ENCODE data around the gene ATP1B2. TPM values are rescaled to one million over a fixed set of nuclear protein-coding genes. Genes with fewer than 3 reads are reported as not detected.
A peak's percentile ranks its signal among the peaks of the same experiment; 100 is the strongest.
"Not testable (repeated sequence)": the region's sequence is repeated elsewhere in the genome, so short reads cannot be mapped to it uniquely, and the experiment has no call there.

The ATP1B2 gene, protein sequence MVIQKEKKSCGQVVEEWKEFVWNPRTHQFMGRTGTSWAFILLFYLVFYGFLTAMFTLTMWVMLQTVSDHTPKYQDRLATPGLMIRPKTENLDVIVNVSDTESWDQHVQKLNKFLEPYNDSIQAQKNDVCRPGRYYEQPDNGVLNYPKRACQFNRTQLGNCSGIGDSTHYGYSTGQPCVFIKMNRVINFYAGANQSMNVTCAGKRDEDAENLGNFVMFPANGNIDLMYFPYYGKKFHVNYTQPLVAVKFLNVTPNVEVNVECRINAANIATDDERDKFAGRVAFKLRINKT
- not detected in 2 replicates for total RNA-seq (2014; rRNA removed; shearing (Covaris generic))

DNA sequence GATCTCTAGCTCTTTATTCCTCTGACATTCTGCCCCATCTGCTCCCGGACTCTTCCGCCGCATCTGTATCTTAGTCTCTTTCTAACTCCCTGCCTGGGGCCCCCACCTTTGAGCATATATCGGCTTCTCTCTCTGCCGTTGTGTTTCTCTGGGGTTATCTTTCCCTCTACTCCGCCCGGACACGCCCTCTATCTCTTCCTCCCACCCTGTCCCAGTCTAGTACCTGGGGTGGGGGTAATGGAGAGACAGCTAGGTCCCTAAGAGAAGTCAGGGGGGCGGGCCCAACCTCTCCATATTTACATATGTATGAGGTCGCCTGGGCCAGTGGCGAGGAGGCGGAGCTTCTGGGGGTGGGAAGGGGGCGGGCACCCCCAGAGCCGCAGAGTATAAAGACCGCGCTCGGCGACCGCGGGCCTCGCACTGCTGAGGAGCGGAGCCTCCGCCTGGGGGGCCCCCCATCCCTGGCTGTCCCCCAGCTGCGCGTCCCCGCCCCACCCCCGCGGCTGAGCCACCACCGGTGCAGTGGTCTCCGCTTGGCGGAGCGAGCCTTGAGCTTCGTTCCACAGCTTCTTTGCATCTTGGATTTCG is at the start of gene ATP1B2:
Gene ATP1B2 (plus strand): TSS at position 418 of the 588 bp plus-strand sequence. CDS start 593 bp downstream, outside the sequence.
- DNase-seq (ENCODE audit: low spot score) = peak; percentile 97
- in situ Hi-C loops (cut with HindIII; ENCODE audit: low sequenced_read_pairs) = no loop called here

DNA sequence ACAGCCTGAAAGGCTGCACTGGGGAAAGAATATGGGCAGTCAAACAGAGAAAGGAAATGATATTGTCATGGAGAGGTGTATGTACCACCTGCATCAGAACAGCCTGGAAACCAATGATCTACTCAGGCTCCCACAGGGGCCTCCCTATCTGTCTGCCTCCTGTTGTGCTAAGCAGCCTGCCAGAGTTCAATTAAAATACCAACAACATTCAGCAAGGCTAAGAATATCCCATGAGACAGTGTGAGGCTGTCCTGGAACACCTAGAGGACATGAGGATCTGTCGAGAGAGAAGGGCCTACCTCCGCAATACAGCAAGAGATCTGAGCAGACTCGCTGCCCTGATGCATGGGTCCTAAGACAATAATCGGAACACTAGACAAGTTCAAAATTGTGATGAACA is 44.4 kb upstream of the ATP1B2 start:
- in situ Hi-C loops (cut with HindIII; ENCODE audit: low sequenced_read_pairs) = no loop called here
- DNase-seq (ENCODE audit: low spot score) = no peak

DNA sequence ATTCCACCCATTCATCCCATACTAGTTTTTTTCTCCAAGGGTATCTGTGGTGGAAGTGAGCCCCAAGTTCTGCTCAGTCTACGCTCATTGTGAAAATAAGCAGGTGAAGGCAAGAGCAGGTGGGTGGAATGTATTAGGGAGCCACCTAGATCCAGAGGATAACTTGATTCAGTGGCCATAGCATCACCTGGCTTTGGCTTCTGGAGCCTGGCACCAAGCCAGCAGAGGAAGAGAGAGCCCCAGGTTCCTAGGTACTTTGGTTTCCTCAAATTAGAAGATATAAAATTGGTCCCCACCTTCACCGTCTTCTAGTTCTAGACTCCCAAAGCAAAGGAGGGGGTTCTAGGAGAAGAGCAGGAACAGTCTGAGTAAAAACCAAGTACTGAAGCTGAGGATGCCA is 40.1 kb upstream of the ATP1B2 start:
- in situ Hi-C loops (cut with HindIII; ENCODE audit: low sequenced_read_pairs) = no loop called here
- peak; percentile 37 for DNase-seq (ENCODE audit: low spot score)

DNA sequence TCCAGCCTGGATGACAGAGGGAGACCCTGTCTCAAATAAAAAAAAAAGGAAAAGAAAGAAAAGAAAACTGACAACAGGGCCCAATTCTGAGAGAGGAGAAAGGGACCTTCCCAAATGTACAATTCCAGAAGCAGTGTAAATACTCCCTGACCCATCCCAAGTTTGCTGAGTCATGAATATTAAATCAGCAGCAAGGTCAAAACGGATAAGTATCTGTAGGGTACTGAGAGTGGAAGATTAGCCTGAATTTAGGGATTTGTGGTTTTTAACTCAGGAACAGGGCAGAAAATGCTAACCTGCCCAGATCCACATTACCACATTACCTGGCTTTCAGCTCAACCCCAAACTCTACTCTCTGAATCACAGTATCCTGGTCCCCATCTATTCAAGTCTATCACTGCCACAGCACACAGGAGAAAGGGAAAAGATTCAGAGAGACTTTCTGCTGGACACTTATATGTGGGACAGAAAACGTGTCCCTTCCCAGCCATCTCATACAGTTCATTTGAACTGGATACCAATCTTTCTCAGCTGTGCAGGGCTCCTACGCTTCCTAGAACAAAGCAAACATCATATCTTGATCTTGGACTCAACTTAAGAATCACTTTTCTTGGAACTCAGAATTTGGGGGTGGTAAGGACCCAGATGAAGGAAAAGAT is 39.0 kb upstream of the ATP1B2 start:
- DNase-seq (ENCODE audit: low spot score) = no peak
- in situ Hi-C loops (cut with HindIII; ENCODE audit: low sequenced_read_pairs) = no loop called here

DNA sequence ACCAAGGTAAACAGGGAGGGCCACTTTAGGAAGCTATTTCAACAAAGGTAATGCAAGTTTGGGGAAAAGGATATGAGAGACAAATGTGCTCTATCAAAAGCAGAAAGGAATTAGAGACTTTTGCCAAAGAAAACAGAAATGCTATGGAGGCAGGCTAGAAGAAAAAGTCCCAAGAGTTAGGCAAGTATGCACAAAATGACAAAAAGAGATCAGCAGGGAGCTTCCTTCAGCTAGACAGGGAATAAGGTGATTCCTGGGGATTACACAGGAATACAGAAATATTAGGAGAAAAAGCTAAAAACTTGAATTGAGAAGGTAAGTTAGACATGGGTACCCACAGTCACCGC is 38.5 kb upstream of the ATP1B2 start:
- in situ Hi-C loops (cut with HindIII; ENCODE audit: low sequenced_read_pairs) = no loop called here
- no peak for DNase-seq (ENCODE audit: low spot score)

DNA sequence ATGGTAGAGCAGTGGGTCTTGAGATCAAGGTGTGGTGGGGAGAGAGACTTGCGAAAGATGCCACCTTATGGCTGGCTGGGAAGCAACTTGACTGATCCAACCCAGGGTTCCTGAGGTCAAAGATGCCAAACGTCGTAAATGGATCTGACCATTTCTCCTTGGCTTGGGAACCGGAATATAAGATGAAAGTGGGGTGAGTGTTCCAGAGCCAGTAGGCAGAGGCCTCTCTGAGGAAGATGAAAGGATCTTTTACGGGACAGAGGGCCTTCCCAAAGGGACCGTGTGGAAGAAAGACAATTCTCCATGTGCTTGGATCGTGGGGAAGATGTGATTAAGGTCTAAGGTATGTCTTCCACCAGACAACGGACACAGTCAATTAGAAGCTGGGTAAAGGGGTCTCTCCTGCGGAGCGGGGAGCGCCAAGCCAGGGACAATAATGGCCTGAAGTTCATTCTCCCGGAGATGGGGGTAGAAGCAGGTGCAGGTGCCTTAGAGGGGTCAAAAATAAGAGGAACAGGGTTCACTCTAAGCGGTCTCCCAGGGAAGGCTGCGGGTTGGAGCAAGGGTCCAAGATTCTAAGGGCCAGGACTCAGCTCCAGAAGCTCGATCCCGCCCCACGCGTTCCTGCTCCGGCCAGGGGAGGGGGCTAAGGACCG is 36.8 kb upstream of the ATP1B2 start:
- DNase-seq (ENCODE audit: low spot score) = no peak
- in situ Hi-C loops (cut with HindIII; ENCODE audit: low sequenced_read_pairs) = no loop called here

DNA sequence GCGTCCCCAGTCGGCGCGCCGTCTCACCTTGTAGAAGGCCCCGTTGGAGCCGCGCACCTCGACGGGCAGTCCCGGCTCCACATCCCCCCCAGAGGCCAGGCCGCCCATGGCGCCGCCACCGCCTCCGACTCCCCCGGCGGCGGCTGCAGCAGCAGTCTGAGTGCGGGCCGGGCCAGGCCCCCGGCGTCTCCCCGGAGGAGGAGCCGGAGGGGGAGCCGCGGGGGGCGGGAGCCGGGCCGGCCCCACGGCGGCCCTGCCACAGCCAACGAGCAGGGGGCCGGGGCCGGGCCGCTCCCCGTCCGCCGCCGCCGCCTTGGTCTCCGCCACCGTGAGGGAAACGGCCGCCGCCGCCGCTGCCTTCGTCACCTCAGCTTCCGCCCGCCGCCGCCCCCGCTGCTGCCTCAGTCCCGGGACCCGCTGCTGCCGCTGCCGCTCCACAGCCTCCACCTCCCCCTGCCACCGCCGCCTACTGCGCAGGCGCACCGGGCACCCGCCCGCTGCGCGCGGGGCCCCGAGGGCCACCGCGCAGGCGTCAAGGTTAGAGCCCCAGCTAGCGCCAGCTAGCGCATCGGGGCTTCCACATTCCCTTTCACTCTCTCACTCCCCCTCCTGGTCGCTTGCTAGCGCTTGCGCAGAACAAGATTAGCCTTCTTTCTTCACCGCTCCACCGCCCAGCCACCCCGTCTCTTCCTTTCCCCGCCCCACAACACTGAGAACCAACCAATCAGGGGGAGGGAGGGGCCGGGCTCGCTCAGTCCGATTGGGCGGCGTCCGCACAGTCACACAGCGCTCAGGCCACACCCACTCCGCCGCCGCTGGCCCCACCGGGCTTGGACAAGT is 36.1 kb upstream of the ATP1B2 start, which contains the start of gene FXR2:
Gene FXR2 (minus strand): TSS at position 473 of the 840 bp plus-strand sequence. CDS start 365 bp downstream, at position 108.
- DNase-seq (ENCODE audit: low spot score) = peak; percentile 100
- in situ Hi-C loops (cut with HindIII; ENCODE audit: low sequenced_read_pairs) = no loop called here

DNA sequence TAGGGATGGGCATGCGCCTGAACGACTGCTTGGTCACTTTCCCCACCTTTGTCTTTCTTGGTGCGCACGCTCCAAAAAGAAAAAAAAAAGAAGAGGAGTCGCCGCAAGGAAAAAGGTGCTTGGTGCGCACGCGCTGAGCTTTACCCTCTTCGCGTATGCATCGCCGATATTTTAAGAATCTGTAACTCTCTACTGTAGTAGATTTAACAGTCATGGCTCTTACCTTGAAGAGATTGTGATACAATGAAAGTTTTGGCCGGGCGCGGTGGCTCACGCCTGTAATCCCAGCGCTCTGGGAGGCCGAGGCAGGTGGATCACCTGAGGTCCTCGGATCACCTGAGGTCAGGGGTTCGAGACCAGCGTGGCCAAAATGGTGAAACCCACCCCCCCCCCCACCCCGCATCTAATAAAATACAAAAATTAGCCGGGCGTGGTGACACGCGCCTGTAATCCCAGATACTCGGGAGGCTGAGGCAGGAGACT is 35.4 kb upstream of the ATP1B2 start:
- in situ Hi-C loops (cut with HindIII; ENCODE audit: low sequenced_read_pairs) = no loop called here

DNA sequence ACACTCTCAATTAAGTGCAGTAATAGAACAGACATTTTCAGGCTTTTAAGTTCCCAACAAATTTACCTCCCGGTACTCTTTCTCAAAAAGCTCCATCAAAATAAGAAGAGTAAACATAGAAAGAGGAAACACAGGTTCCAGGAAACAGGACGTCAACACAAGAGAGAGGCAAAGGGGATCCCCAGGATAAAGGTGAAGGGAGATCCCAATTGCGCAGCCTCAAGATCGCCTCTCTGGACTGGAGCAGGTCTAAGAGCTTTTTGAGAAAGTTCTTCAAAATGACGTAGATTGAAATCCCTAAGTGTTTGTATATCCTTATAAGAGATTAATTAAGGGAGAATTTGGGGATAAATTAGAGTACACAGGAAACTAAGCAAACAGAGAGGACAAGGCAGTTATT is 32.1 kb upstream of the ATP1B2 start:
- in situ Hi-C loops (cut with HindIII; ENCODE audit: low sequenced_read_pairs) = no loop called here

More for the DNA sequence above, 35.4 kb upstream of the ATP1B2 start:
- DNase-seq (ENCODE audit: low spot score) = no peak

DNA sequence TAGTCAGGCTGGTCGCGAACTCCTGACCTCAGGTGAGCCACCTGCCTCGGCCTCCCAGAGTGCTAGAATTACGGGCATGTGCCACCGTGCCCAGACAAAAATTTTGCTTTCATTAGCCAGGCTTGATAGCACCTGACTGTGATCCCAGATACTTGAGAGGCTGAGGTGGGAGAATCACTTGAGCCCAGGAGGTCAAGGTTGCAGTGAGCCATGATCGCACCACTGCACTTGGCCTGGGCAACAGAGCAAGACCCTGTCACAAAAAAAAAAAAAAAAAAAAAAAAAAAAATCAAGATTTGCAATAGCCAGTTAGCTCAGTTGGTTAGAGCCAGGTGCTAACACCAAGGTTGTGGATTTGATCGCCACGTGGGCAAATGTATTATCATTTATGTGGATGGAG is 29.9 kb upstream of the ATP1B2 start:
- DNase-seq (ENCODE audit: low spot score) = no peak
- in situ Hi-C loops (cut with HindIII; ENCODE audit: low sequenced_read_pairs) = no loop called here

More for the DNA sequence above, 32.1 kb upstream of the ATP1B2 start:
- DNase-seq (ENCODE audit: low spot score) = no peak

DNA sequence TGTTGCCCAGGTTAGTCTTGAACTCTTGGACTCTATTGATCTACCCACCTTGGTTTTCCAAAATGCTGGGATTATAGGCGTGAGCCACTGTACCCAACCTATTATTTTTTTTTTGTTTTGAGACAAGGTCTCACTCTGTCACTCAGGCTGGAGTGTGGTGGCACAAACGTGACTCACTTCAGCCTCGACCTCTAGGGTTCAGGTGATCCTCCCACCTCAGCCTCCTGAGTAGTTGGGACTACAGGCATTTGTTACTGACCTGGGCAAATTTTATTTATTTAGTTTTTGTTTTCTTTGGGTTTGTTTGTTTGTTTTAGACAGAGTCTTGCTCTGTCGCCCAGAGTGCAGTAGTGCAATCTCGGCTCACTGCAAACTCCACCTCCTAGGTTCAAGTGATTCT is 27.1 kb upstream of the ATP1B2 start:
- DNase-seq (ENCODE audit: low spot score) = no peak
- in situ Hi-C loops (cut with HindIII; ENCODE audit: low sequenced_read_pairs) = no loop called here

DNA sequence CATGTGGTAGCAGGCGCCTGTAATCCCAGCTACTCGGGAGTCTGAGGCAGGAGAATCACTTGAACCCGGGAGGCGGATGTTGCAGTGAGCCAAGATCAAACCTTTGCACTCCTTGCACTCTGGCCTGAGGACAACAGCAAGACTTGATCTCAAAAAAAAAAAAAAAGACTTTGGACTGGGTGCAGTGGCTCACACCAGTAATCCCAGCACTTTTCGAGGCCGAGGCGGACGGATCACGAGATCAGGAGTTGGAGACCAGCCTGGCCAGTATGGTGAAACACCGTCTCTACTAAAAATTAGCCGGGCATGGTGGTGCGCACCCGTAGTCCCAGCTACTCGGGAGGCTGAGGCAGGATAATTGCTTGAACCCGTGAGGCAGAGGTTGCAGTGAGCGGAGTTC is 25.0 kb upstream of the ATP1B2 start:
- in situ Hi-C loops (cut with HindIII; ENCODE audit: low sequenced_read_pairs); DNase-seq (ENCODE audit: low spot score): not testable (repeated sequence)

DNA sequence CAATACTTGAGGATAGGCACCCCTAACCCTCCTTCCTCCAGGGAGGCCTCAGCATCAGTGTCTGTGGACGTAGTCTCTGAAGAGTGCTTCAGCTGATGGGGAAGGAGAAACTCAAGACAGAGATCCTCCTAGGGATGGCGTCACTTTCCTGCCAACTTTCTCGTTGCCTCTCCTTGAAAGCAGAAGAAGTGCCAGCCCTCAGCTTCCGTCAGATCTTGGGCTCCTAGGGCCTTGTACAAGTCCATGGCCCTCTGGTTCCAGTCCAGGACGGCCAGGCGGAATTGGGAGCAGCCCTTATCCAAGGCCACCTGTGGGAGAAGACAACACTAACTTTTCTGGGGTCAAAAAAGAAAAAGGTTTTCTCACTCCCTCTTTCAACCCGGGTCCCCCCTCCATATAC is 24.4 kb upstream of the ATP1B2 start:
- DNase-seq (ENCODE audit: low spot score) = no peak

DNA sequence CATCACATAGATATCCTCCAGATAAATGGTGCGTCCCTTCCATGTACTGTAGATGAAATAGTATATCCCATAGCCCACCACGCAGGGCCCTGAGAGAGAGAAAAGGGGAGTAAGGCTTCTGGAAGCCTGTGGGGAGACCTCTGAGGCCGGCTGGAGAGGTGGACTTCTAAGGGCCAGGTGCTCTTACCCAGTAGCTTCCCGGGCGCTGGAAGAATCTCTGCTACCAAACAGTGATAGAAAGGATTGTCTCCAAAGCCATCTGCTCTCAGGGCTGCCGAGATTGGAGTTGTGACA is 23.8 kb upstream of the ATP1B2 start:
- peak; percentile 76 for DNase-seq (ENCODE audit: low spot score)
- in situ Hi-C loops (cut with HindIII; ENCODE audit: low sequenced_read_pairs) = no loop called here

More for the DNA sequence above, 24.4 kb upstream of the ATP1B2 start:
- in situ Hi-C loops (cut with HindIII; ENCODE audit: low sequenced_read_pairs) = no loop called here

DNA sequence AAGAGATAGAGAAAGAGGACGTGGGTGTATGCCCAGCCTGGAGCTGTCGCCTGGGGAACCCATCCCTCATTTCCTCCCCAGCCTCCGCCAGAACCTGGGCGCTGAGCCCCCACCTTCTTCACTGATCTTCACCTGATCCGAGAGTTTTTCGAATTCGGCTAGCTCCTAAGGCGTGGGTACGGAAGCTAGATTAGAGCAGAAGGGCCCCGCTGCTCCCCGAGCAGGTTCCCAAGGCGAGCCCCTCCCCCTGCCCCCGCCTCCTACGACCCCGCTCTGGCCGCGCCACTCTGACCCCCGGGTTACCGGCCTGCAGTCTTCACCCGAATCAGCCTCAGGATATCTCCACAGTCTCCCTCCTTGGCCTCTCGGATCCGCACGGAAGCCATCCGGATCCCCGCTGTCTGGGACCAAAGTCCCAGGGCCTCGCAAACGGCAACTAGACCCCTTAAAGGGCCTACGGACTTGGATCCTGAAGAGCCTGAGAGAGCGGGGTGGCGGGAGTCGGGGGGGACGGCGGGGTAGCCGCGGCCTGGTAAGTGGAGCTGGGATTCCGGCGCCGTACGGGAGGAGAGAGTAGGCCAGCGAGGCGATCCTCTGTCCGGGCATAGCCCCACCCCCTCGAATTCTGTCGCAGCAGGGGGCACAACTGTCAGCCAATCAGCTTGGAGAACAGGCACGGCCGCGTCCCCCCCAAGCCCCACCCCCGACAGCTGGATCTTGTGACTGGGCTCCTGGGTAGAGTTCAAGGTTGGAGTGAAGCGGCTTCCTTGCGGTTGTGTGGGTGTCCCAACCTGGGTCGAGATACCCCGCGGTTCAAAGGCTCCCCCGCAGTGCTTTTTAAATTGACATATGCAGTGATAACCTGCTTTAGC is 23.2 kb upstream of the ATP1B2 start, which contains the start of gene SAT2:
Gene SAT2 (minus strand): TSS at position 572 of the 872 bp plus-strand sequence. CDS start 186 bp downstream, at position 386.
- DNase-seq (ENCODE audit: low spot score) = peak; percentile 94
- in situ Hi-C loops (cut with HindIII; ENCODE audit: low sequenced_read_pairs) = no loop called here

DNA sequence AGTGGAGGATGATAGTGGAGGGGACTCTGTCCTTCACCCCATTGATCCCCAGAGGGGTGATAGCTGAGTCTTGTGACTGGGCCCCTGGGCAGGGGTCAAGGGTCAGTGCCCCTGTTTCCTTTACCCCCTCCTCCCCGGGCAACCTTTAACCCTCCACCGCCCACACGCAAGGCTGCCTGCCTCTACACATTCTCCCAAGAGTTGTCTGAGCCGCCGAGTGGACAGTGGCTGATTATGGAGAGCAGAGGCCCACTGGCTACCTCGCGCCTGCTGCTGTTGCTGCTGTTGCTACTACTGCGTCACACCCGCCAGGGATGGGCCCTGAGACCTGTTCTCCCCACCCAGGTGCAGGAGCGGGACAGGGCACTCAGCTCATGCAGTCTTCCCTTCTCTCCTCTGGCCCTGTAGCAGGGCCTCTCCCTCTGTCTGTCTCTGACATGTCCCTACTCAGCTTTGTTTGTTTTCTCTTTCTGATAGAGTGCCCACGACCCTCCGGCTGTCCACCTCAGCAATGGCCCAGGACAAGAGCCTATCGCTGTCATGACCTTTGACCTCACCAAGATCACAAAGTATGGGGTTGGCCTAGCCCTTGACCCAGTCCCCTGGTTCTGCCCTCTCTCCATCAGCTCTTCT is 20.7 kb upstream of the ATP1B2 start, which contains the start of gene SHBG:
Gene SHBG (plus strand): TSS at position 197 of the 633 bp plus-strand sequence. CDS start 38 bp downstream, at position 235.
- DNase-seq (ENCODE audit: low spot score) = no peak
- in situ Hi-C loops (cut with HindIII; ENCODE audit: low sequenced_read_pairs) = no loop called here
